ENCODE results near the gene TEX54. TPM values are rescaled to one million over a fixed set of nuclear protein-coding genes. Genes with fewer than 3 reads are reported as not detected.
A peak's percentile ranks its signal among the peaks of the same experiment; 100 is the strongest.

TEX54 gene
- total RNA-seq, 4 donors from 2014 or later = not detected

DNA sequence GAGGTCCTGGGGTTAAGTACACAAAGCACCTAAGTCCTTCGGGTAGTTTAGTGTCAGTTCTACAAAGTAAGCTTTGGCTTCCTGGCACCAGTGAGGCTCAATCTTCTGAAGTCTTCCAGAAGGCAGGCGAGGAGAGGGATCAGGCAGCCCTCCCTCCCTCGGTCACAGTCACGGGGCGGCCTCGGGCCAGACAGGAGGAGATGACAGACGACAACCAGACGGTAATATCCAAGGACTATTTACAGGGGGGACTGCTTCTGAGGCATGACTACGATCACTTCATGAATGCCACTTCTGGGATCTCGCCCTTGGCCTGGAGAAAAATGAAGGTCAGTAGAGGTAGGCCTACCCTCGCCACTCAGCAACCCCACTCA, 40.5 kb downstream of the TEX54 start:
- Histone ChIP-seq H3K27ac (peak overlapping the region; percentile 87 to 92 (median 90)), H3K9me3 (no peaks in the 10 kb centered on the region), H3K27me3 (no peaks in the 10 kb centered on the region), H3K4me1 (peaks cover 15 to 44% (median 35%) of the 10 kb centered on the region in 4 donors), H3K36me3 (peaks cover 0 to 47% (median 19%) of the 10 kb centered on the region in 4 donors), H3K4me3 (peak overlapping the region in 3 of 4 donors; percentile 75 to 92 (median 87))
- peak; percentile 29 for DNase-seq
- intact Hi-C loops (cut with DNase I; ENCODE audit: low total_unique reads) (no loop called here), in situ Hi-C loops (cut with MboI; ENCODE audit: low pct_ligation_motif_present in 1 of 4, low pct_unique_long_range_greater_than_20kb in 1 of 4, low sequenced_read_pairs in 3 of 4) (no loop called here)
- WGBS, 2 donors (ENCODE audit: low coverage in 1 of 2) = 0 to 37% methylated on average over 1 to 10 of the region's 11 CpGs
- no peak for TF ChIP-seq CTCF (IDR thresholded peaks at IDR 0.05)
- no peak for TF ChIP-seq EP300 (IDR thresholded peaks at IDR 0.05; ENCODE audit: low read depth)
- TF ChIP-seq POLR2A (IDR thresholded peaks at IDR 0.05) = no peak
- TF ChIP-seq POLR2AphosphoS5 (IDR thresholded peaks at IDR 0.05) = no peak

DNA sequence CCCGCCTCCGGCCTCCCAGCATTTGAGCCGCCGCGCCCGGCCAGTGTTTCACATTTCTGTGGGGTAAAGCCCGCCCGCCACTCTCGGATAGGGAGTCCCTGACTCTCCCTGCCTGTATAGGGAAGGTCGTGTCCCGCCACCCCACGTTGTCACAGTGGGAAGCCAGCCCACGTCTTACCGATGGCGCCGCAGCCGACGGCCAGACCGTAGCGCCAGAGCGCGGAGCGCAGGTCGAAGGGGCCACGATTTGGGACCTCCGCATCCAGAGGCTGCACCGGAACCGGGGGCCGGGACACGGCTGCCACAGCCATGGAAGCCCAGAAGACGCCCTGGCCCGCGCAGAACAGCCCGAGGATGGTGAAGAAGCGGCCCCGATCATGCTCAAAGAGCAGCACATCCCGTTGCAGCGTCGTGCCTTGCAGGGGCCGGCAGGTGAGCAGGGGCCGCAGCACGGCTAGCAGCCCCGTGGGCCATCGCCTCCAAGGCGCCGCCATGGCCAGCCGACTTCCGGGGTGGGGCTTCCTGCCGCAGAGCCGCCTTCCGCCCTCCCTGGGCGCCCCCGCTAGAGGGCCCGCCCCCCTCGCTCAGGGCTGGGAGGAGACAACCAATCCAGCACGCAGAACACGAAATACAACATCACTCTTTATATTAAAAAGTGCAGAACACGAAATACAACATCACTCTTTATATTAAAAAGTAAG, 41.0 kb downstream of the TEX54 start, which contains the start of gene TMEM223:
Gene TMEM223 (minus strand): TSS at position 506 of the 701 bp plus-strand sequence. CDS start 12 bp downstream, at position 494.
- peak; percentile 93 for DNase-seq
- Histone ChIP-seq H3K36me3 (peaks cover 0 to 44% (median 17%) of the 10 kb centered on the region in 4 donors), H3K4me3 (peak within 1 kb of the TSS; percentile 70 to 92 (median 81)), H3K4me1 (peaks cover 15 to 44% (median 35%) of the 10 kb centered on the region in 4 donors), H3K9me3 (no peaks in the 10 kb centered on the region), H3K27me3 (no peaks in the 10 kb centered on the region), H3K27ac (peak within 1 kb of the TSS; percentile 87 to 92 (median 90))
- intact Hi-C loops (cut with DNase I; ENCODE audit: low total_unique reads) = no loop called here
- in situ Hi-C loops (cut with MboI; ENCODE audit: low pct_ligation_motif_present in 1 of 4, low pct_unique_long_range_greater_than_20kb in 1 of 4, low sequenced_read_pairs in 3 of 4) = no loop called here
- 0% methylated on average over 1 to 47 of the region's 58 CpGs for WGBS, 2 donors (ENCODE audit: low coverage in 1 of 2)
- TF ChIP-seq CTCF (IDR thresholded peaks at IDR 0.05) (peak; percentile 18 to 46 (median 30)), POLR2AphosphoS5 (IDR thresholded peaks at IDR 0.05) (peak; percentile 92 to 96 (median 93)), POLR2A (IDR thresholded peaks at IDR 0.05) (peak; percentile 91), EP300 (IDR thresholded peaks at IDR 0.05; ENCODE audit: low read depth) (no peak)

GRCh38 chr11:62789576-62789975, 43.1 kb downstream of the TEX54 start:
- Histone ChIP-seq H3K9me3 (no peaks in the 10 kb centered on the region), H3K27ac (no peak overlapping the region), H3K36me3 (peaks cover 0 to 23% (median 5%) of the 10 kb centered on the region in 4 donors), H3K4me1 (peaks cover 24 to 53% (median 43%) of the 10 kb centered on the region in 4 donors), H3K27me3 (no peaks in the 10 kb centered on the region), H3K4me3 (no peak overlapping the region)
- WGBS, 2 donors (ENCODE audit: low coverage in 1 of 2) = 64% methylated on average over 3 of the region's 3 CpGs; no CpG with 5 or more reads in 1 of the 2 donors
- intact Hi-C loops (cut with DNase I; ENCODE audit: low total_unique reads) = no loop called here
- in situ Hi-C loops (cut with MboI; ENCODE audit: low pct_ligation_motif_present in 1 of 4, low pct_unique_long_range_greater_than_20kb in 1 of 4, low sequenced_read_pairs in 3 of 4) = loop anchor here in 3 of 4 donors (5.0 to 10.0 kb wide), 2 partner anchors 73 to 75 kb away; no protein-coding TSS in a partner anchor
- TF ChIP-seq CTCF (IDR thresholded peaks at IDR 0.05) (no peak), POLR2A (IDR thresholded peaks at IDR 0.05) (no peak), POLR2AphosphoS5 (IDR thresholded peaks at IDR 0.05) (no peak), EP300 (IDR thresholded peaks at IDR 0.05; ENCODE audit: low read depth) (no peak)
- DNase-seq = no peak

GRCh38 chr11:62788991-62789390, 43.6 kb downstream of the TEX54 start:
- H3K27me3 ChIP-seq = no peaks in the 10 kb centered on the region
- WGBS, 2 donors (ENCODE audit: low coverage in 1 of 2) = 50 to 77% methylated on average over 2 to 5 of the region's 5 CpGs
- in situ Hi-C loops (cut with MboI; ENCODE audit: low pct_ligation_motif_present in 1 of 4, low pct_unique_long_range_greater_than_20kb in 1 of 4, low sequenced_read_pairs in 3 of 4) = loop anchor here in 3 of 4 donors (5.0 to 10.0 kb wide), 2 partner anchors 73 to 76 kb away; no protein-coding TSS in a partner anchor
- peaks cover 0 to 20% (median 2%) of the 10 kb centered on the region in 4 donors for H3K36me3 ChIP-seq
- no peak for DNase-seq
- intact Hi-C loops (cut with DNase I; ENCODE audit: low total_unique reads) = no loop called here
- H3K9me3 ChIP-seq = no peaks in the 10 kb centered on the region
- peaks cover 24 to 53% (median 43%) of the 10 kb centered on the region in 4 donors for H3K4me1 ChIP-seq
- TF ChIP-seq EP300 (IDR thresholded peaks at IDR 0.05; ENCODE audit: low read depth) (no peak), POLR2AphosphoS5 (IDR thresholded peaks at IDR 0.05) (no peak), POLR2A (IDR thresholded peaks at IDR 0.05) (no peak), CTCF (IDR thresholded peaks at IDR 0.05) (no peak)
- H3K27ac ChIP-seq = peak overlapping the region in 3 of 4 donors; percentile 96 to 100 (median 98)
- no peak overlapping the region for H3K4me3 ChIP-seq
